ENCODE measurements around the gene CDHR2. TPM values are rescaled to one million over a fixed set of nuclear protein-coding genes. Genes with fewer than 3 reads are reported as not detected.

Gene CDHR2
- total RNA-seq, 2 donors from 2014 or later, result 1.3 TPM; not detected in 1

- no peak for DNase-seq
- no peak overlapping the region for H3K27ac ChIP-seq
- no peak for TF ChIP-seq CTCF (IDR thresholded peaks at IDR 0.05)
- no peak for TF ChIP-seq POLR2A (IDR thresholded peaks at IDR 0.05)
- no peak for ATAC-seq
- H3K36me3 ChIP-seq (replicated peaks in 1 of 2; ENCODE audit: insufficient read depth in 1 of 2, low read depth in 2 of 2), result no peaks in the 10 kb centered on the region
- no peaks in the 10 kb centered on the region for H3K4me1 ChIP-seq
- intact Hi-C loops (cut with DNase I), result loop anchor here (10.0 kb wide), 1 partner anchor 841 kb away; no protein-coding TSS in a partner anchor
- 74 to 89% methylated on average over 24 to 34 of the region's 37 CpGs for WGBS, 2 donors
- no peaks in the 10 kb centered on the region for H3K9me3 ChIP-seq
- H3K4me3 ChIP-seq, result no peak overlapping the region
- no peaks in the 10 kb centered on the region for H3K27me3 ChIP-seq
Observed at GRCh38 chr5:176575488-176576422, 26.6 kb downstream of the CDHR2 start.

GRCh38 chr5:176577312-176578176 is 28.4 kb downstream of the CDHR2 start:
- no peak overlapping the region for H3K27ac ChIP-seq
- H3K27me3 ChIP-seq, result no peaks in the 10 kb centered on the region
- WGBS, 2 donors, result 85 to 86% methylated on average over 16 to 35 of the region's 36 CpGs
- no peak for DNase-seq
- intact Hi-C loops (cut with DNase I), result loop anchor here (10.0 kb wide), 1 partner anchor 843 kb away; no protein-coding TSS in a partner anchor
- no peaks in the 10 kb centered on the region for H3K4me1 ChIP-seq
- no peaks in the 10 kb centered on the region for H3K36me3 ChIP-seq (replicated peaks in 1 of 2; ENCODE audit: insufficient read depth in 1 of 2, low read depth in 2 of 2)
- H3K4me3 ChIP-seq, result no peak overlapping the region
- TF ChIP-seq CTCF (IDR thresholded peaks at IDR 0.05) (no peak), POLR2A (IDR thresholded peaks at IDR 0.05) (no peak)
- ATAC-seq, result no peak
- H3K9me3 ChIP-seq, result no peaks in the 10 kb centered on the region

- WGBS, 2 donors, result 14 to 33% methylated on average over 8 to 15 of the region's 15 CpGs
- Histone ChIP-seq H3K27ac (no peak overlapping the region), H3K4me3 (no peak overlapping the region), H3K27me3 (no peaks in the 10 kb centered on the region), H3K9me3 (no peaks in the 10 kb centered on the region), H3K36me3 (replicated peaks in 1 of 2; ENCODE audit: insufficient read depth in 1 of 2, low read depth in 2 of 2) (no peaks in the 10 kb centered on the region), H3K4me1 (no peaks in the 10 kb centered on the region)
- ATAC-seq (peak; percentile 87), DNase-seq (peak; percentile 80 to 85 (median 82))
- TF ChIP-seq CTCF (IDR thresholded peaks at IDR 0.05) (peak; percentile 37 to 84 (median 73)), POLR2A (IDR thresholded peaks at IDR 0.05) (no peak)
- intact Hi-C loops (cut with DNase I), result loop anchor here (10.0 kb wide), 1 partner anchor 844 kb away; no protein-coding TSS in a partner anchor
Observed at GRCh38 chr5:176578391-176578808, 29.3 kb downstream of the CDHR2 start.

- no peak for ATAC-seq
- Histone ChIP-seq H3K9me3 (no peaks in the 10 kb centered on the region), H3K4me1 (no peaks in the 10 kb centered on the region), H3K4me3 (no peak overlapping the region), H3K27ac (no peak overlapping the region), H3K27me3 (no peaks in the 10 kb centered on the region), H3K36me3 (replicated peaks in 1 of 2; ENCODE audit: insufficient read depth in 1 of 2, low read depth in 2 of 2) (no peaks in the 10 kb centered on the region)
- intact Hi-C loops (cut with DNase I), result loop anchor here (10.0 kb wide), 1 partner anchor 845 kb away; no protein-coding TSS in a partner anchor
- TF ChIP-seq POLR2A (IDR thresholded peaks at IDR 0.05) (no peak), CTCF (IDR thresholded peaks at IDR 0.05) (no peak)
- no peak for DNase-seq
- 61 to 69% methylated on average over 4 of the region's 4 CpGs for WGBS, 2 donors
Observed at GRCh38 chr5:176579323-176579722, 30.2 kb downstream of the CDHR2 start.
